Uterus (tissue), 2 donors: ENCODE measurements around the gene FGFBP1.

Experiments
- CTCF ChIP-seq, 4 experiments: fragments of 200-600 bp in 2 of 4; fragments of 450-650 bp in 2 of 4; sonication (generic) in 2 of 4; IDR thresholded peaks; one replicate each; pipeline ENCODE4 v1.5.1; 2016 to 2019; ENCODE audit warnings: antibody characterized with exemption in 4 of 4, mild to moderate bottlenecking in 2 of 4, moderate library complexity in 1 of 4
- POLR2A ChIP-seq, 2 donors: fragments of 450-650 bp; IDR thresholded peaks; one replicate each; pipeline ENCODE4 v1.6.1; 2016; ENCODE audit warnings: antibody characterized with exemption in 2 of 2, mild to moderate bottlenecking in 1 of 2, moderate library complexity in 1 of 2

GRCh38 chr4:15976456-15977447 lies 38.2 kb upstream of the FGFBP1 start:
- TF ChIP-seq POLR2A (IDR thresholded peaks at IDR 0.05) (no peak), CTCF (IDR thresholded peaks at IDR 0.05) (no peak)
